ENCODE results near the gene P4HA3. TPM values are rescaled to one million over a fixed set of nuclear protein-coding genes. Genes with fewer than 3 reads are reported as not detected.

Gene P4HA3
- total RNA-seq, 2 experiments from 2014 or later, result not detected

GRCh38 chr11:74306435-74307175 is 4.8 kb downstream of the P4HA3 start:
- DNase-seq, result no peak
- peaks cover 33% of the 10 kb centered on the region for H3K27me3 Mint-ChIP-seq
- no peaks in the 10 kb centered on the region for H3K36me3 Mint-ChIP-seq (ENCODE audit: low read depth)
- POLR2A ChIA-PET, result no interaction called here
- peaks cover 6% of the 10 kb centered on the region for H3K4me1 Mint-ChIP-seq
- no peaks in the 10 kb centered on the region for H3K9me3 Mint-ChIP-seq
- no peak overlapping the region for H3K4me3 Mint-ChIP-seq
- CTCF ChIA-PET, result no interaction called here
- H3K27ac Mint-ChIP-seq, result no peak overlapping the region

GRCh38 chr11:74299015-74299414 is 12.4 kb downstream of the P4HA3 start:
- H3K36me3 Mint-ChIP-seq (ENCODE audit: low read depth), result no peaks in the 10 kb centered on the region
- CTCF ChIA-PET, result no interaction called here

GRCh38 chr11:74297484-74297883 is 14.0 kb downstream of the P4HA3 start:
- CTCF ChIA-PET, result interaction anchor here (0.5 kb wide), 1 partner anchor 94 kb away, joined by 4 read pairs; no protein-coding TSS in a partner anchor
- Mint-ChIP-seq H3K27me3 (peaks cover 8% of the 10 kb centered on the region), H3K9me3 (no peaks in the 10 kb centered on the region), H3K36me3 (ENCODE audit: low read depth) (no peaks in the 10 kb centered on the region), H3K4me3 (no peak overlapping the region), H3K27ac (no peak overlapping the region), H3K4me1 (peaks cover 7% of the 10 kb centered on the region)
- no peak for DNase-seq
- POLR2A ChIA-PET, result interaction anchor here (0.5 kb wide), 1 partner anchor 518 kb away, joined by 3 read pairs; no protein-coding TSS in a partner anchor

More at GRCh38 chr11:74299015-74299414, 12.4 kb downstream of the P4HA3 start:
- H3K27me3 Mint-ChIP-seq, result peaks cover 2% of the 10 kb centered on the region
- no peaks in the 10 kb centered on the region for H3K9me3 Mint-ChIP-seq
- DNase-seq, result no peak
- POLR2A ChIA-PET, result no interaction called here
- peaks cover 7% of the 10 kb centered on the region for H3K4me1 Mint-ChIP-seq
- no peak overlapping the region for H3K27ac Mint-ChIP-seq
- no peak overlapping the region for H3K4me3 Mint-ChIP-seq

GRCh38 chr11:74288911-74289310 is 22.5 kb downstream of the P4HA3 start:
- Mint-ChIP-seq H3K9me3 (no peaks in the 10 kb centered on the region), H3K27ac (no peak overlapping the region), H3K4me3 (no peak overlapping the region), H3K27me3 (peaks cover 15% of the 10 kb centered on the region), H3K36me3 (ENCODE audit: low read depth) (no peaks in the 10 kb centered on the region), H3K4me1 (no peaks in the 10 kb centered on the region)
- DNase-seq, result no peak
- ChIA-PET CTCF (interaction anchor here (0.6 kb wide), 1 partner anchor 608 kb away, joined by 3 read pairs; no protein-coding TSS in a partner anchor), POLR2A (no interaction called here)

GRCh38 chr11:74288161-74288560 is 23.3 kb downstream of the P4HA3 start:
- ChIA-PET POLR2A (no interaction called here), CTCF (no interaction called here)
- Mint-ChIP-seq H3K27ac (no peak overlapping the region), H3K9me3 (no peaks in the 10 kb centered on the region), H3K27me3 (peaks cover 12% of the 10 kb centered on the region), H3K36me3 (ENCODE audit: low read depth) (no peaks in the 10 kb centered on the region), H3K4me1 (no peaks in the 10 kb centered on the region), H3K4me3 (no peak overlapping the region)
- no peak for DNase-seq

GRCh38 chr11:74284466-74284865 is 27.0 kb downstream of the P4HA3 start:
- POLR2A ChIA-PET, result no interaction called here
- H3K27me3 Mint-ChIP-seq, result no peaks in the 10 kb centered on the region
- H3K4me1 Mint-ChIP-seq, result no peaks in the 10 kb centered on the region
- no peak overlapping the region for H3K27ac Mint-ChIP-seq
- H3K4me3 Mint-ChIP-seq, result no peak overlapping the region
- CTCF ChIA-PET, result no interaction called here
- H3K36me3 Mint-ChIP-seq (ENCODE audit: low read depth), result no peaks in the 10 kb centered on the region
- no peak for DNase-seq
- no peaks in the 10 kb centered on the region for H3K9me3 Mint-ChIP-seq

GRCh38 chr11:74283580-74284180 is 27.8 kb downstream of the P4HA3 start:
- H3K4me1 Mint-ChIP-seq, result no peaks in the 10 kb centered on the region
- ChIA-PET POLR2A (no interaction called here), CTCF (no interaction called here)
- H3K4me3 Mint-ChIP-seq, result no peak overlapping the region
- H3K27ac Mint-ChIP-seq, result no peak overlapping the region
- H3K9me3 Mint-ChIP-seq, result no peaks in the 10 kb centered on the region
- no peak for DNase-seq
- H3K27me3 Mint-ChIP-seq, result no peaks in the 10 kb centered on the region
- H3K36me3 Mint-ChIP-seq (ENCODE audit: low read depth), result no peaks in the 10 kb centered on the region

- CTCF ChIA-PET, result no interaction called here
- H3K27ac Mint-ChIP-seq, result no peak overlapping the region
- no peaks in the 10 kb centered on the region for H3K9me3 Mint-ChIP-seq
- peaks cover 4% of the 10 kb centered on the region for H3K27me3 Mint-ChIP-seq
- DNase-seq, result no peak
- H3K36me3 Mint-ChIP-seq (ENCODE audit: low read depth), result no peaks in the 10 kb centered on the region
- POLR2A ChIA-PET, result no interaction called here
- no peak overlapping the region for H3K4me3 Mint-ChIP-seq
- no peaks in the 10 kb centered on the region for H3K4me1 Mint-ChIP-seq
These were observed 28.5 kb downstream of the P4HA3 start for GRCh38 chr11:74282914-74283371.

- Mint-ChIP-seq H3K27ac (no peak overlapping the region), H3K4me3 (no peak overlapping the region), H3K9me3 (no peaks in the 10 kb centered on the region), H3K4me1 (no peaks in the 10 kb centered on the region), H3K27me3 (peaks cover 9% of the 10 kb centered on the region), H3K36me3 (ENCODE audit: low read depth) (no peaks in the 10 kb centered on the region)
- POLR2A ChIA-PET, result no interaction called here
- no peak for DNase-seq
- CTCF ChIA-PET, result no interaction called here
These were observed 29.0 kb downstream of the P4HA3 start for GRCh38 chr11:74282421-74282820.

- Mint-ChIP-seq H3K4me1 (no peaks in the 10 kb centered on the region), H3K9me3 (no peaks in the 10 kb centered on the region), H3K36me3 (ENCODE audit: low read depth) (no peaks in the 10 kb centered on the region), H3K27me3 (peaks cover 18% of the 10 kb centered on the region), H3K27ac (no peak overlapping the region), H3K4me3 (no peak overlapping the region)
- DNase-seq, result no peak
- CTCF ChIA-PET, result no interaction called here
- POLR2A ChIA-PET, result no interaction called here
These were observed 30.9 kb downstream of the P4HA3 start for GRCh38 chr11:74280494-74280893.

GRCh38 chr11:74279256-74279655 is 32.2 kb downstream of the P4HA3 start:
- Mint-ChIP-seq H3K36me3 (ENCODE audit: low read depth) (no peaks in the 10 kb centered on the region), H3K4me3 (no peak overlapping the region), H3K4me1 (no peaks in the 10 kb centered on the region), H3K27me3 (peaks cover 18% of the 10 kb centered on the region), H3K27ac (no peak overlapping the region), H3K9me3 (no peaks in the 10 kb centered on the region)
- POLR2A ChIA-PET, result no interaction called here
- DNase-seq, result no peak
- CTCF ChIA-PET, result interaction anchor here (0.9 kb wide), 1 partner anchor 21 kb away, joined by 3 read pairs; no protein-coding TSS in a partner anchor

GRCh38 chr11:74278721-74279161 is 32.7 kb downstream of the P4HA3 start:
- CTCF ChIA-PET, result interaction anchor here (0.9 kb wide), 1 partner anchor 21 kb away, joined by 3 read pairs; no protein-coding TSS in a partner anchor
- POLR2A ChIA-PET, result no interaction called here
- DNase-seq, result no peak
- no peak overlapping the region for H3K27ac Mint-ChIP-seq
- no peaks in the 10 kb centered on the region for H3K4me1 Mint-ChIP-seq
- peaks cover 18% of the 10 kb centered on the region for H3K27me3 Mint-ChIP-seq
- H3K9me3 Mint-ChIP-seq, result no peaks in the 10 kb centered on the region
- no peak overlapping the region for H3K4me3 Mint-ChIP-seq
- H3K36me3 Mint-ChIP-seq (ENCODE audit: low read depth), result no peaks in the 10 kb centered on the region

- ChIA-PET POLR2A (no interaction called here), CTCF (interaction anchor here (0.5 kb wide), 1 partner anchor 664 kb away, joined by 3 read pairs; no protein-coding TSS in a partner anchor)
- H3K27me3 Mint-ChIP-seq, result peaks cover 22% of the 10 kb centered on the region
- H3K4me1 Mint-ChIP-seq, result no peaks in the 10 kb centered on the region
- no peak for DNase-seq
- no peak overlapping the region for H3K4me3 Mint-ChIP-seq
- no peaks in the 10 kb centered on the region for H3K9me3 Mint-ChIP-seq
- no peak overlapping the region for H3K27ac Mint-ChIP-seq
- H3K36me3 Mint-ChIP-seq (ENCODE audit: low read depth), result no peaks in the 10 kb centered on the region
These were observed 33.3 kb downstream of the P4HA3 start for GRCh38 chr11:74278103-74278502.

Measured in activated CD4-positive, alpha-beta T cell treated with anti-CD3 and anti-CD28 coated beads, Interleukin-2, amount 10 ng/mL, durations not matched to agents 7 days and 5 days (primary cell).